Posterior vena cava (tissue), 2 donors: ENCODE measurements around the gene KCNK16. TPM values are rescaled to one million over a fixed set of nuclear protein-coding genes. Genes with fewer than 3 reads are reported as not detected.

ENCODE experiments used
- DNase-seq: peaks from one replicate; pipeline ENCODE4 v3.0.0-alpha.2; 2020; ENCODE audit warnings: low spot score
- intact Hi-C, 2 donors: fragments of 100-400 bp; cut with DNase I; formaldehyde crosslinking; loops; one replicate each; pipeline versions ENCODE4 v1.14.1 to v1.14.2; 2022 to 2023
- total RNA-seq, 2 donors: library from RNA; stranded (reverse); fragmentation: NEBNext Ultra II Directional; extraction: Animal tissue kit (Norgen Biotek cat#: 25700); gene quantifications; one replicate each; pipeline ENCODE4 v1.2.1, GENCODE V29; 2021
- donor health status: DM: yes; HTN: yes; CAD: no.
- donor health status: DM: yes; HTN: yes; CAD: no.

The KCNK16 gene
- total RNA-seq, 2 donors from 2014 or later: not detected

DNA sequence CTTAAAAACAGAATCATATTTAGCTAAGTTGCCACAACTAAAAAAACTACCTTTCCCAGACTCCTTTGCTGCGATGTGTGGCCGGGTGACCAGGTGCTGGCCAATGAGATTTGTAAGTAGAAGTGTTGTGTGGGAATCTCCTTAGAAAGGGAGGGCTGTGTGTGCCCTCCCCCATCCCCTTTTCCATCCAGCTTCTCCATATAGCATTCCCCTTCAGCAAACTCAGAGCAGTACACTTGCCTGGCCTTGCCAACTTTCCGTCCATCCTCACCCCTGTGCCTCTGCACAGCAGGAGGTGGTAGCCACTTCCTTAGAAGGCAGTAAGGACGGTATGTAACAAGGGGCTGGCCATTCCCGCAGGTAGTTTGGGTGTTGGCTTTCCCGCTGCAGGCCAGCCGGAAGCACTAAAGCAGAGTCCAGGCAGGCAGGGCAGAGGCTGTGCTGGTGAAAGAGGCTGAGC is 22.3 kb upstream of the KCNK16 start:
- DNase-seq: no peak
- intact Hi-C loops: no loop called here

DNA sequence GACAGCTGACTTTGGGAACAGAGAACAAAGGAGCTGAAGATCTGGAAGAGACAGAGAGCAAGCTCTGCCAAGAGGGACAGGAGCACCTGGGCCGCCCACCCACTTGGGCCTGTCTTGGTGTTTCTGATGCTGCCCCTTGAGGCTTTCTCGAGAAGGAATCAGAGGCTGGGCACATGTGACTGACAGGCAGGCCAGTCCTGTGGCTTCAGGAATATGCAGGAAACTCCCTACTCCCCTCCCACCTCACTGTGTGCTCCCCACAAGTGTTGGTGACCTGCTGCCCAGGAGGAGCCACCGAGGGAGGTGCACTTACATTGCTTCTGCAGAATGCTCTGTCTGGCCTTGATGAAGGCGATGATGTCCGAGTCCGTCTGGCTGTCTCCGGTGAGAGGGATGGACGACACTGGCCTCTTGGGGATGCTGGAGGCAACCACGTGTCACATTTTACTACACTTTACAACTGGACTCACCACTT is 20.9 kb upstream of the KCNK16 start:
- intact Hi-C loops: no loop called here

DNA sequence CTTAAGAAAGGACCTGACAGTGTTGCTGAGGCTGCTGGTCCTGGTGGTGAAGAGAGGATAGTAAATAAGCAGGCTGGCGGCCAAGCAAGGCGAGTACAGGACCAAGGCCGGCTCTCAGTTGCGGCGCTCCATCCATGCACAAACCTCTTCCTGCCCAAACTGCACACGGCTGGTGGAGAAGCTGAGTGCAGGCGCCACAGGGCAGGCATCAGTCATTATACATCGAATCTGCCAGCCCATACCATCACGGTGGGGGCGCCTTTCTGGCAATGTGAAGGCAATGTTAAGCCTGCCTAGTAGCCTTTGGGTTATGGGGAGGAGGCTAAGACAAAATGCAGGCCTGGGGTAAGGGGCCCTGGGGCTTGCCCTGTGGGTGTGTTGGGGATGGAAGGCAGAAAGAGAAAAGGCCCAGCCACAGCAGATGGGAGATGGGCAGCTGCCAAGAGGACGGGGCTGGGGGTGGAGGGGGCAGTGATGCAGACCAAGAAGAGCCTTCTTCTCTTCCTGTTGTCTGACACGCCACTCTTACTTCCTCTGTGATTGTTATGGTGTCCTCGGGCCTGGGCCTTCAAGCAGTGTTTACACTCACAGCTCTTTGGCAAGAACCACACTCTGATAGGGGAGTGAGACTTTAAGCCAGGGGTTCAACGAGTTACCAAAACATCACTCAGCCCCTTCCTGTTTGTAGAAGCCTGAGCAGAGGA is 20.3 kb upstream of the KCNK16 start:
- intact Hi-C loops: no loop called here
- no peak for DNase-seq

More for the DNA sequence above, 20.9 kb upstream of the KCNK16 start:
- no peak for DNase-seq

- DNase-seq: no peak
- intact Hi-C loops: no loop called here
Observed at GRCh38 chr6:39341937-39342336, 19.4 kb upstream of the KCNK16 start.

DNA sequence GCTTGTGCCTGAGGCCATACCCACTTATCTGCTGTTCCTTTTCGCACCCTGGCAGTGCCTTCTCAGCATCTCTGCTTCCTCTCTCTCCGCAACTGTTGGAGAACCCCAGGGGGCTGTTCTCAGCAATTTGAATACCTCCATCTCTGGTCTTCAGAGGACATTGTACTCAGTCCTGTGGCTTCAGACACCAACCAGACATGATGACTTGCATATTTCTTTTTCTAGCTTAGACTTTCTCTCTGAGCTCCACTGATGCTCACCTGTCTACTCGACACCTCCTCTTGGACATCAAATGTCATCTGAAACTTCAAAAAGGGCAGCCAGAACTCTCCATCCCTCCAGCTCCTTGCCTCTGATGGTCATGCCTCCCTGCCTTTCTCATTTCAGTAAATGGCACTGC is 18.9 kb upstream of the KCNK16 start:
- intact Hi-C loops: no loop called here
- no peak for DNase-seq

DNA sequence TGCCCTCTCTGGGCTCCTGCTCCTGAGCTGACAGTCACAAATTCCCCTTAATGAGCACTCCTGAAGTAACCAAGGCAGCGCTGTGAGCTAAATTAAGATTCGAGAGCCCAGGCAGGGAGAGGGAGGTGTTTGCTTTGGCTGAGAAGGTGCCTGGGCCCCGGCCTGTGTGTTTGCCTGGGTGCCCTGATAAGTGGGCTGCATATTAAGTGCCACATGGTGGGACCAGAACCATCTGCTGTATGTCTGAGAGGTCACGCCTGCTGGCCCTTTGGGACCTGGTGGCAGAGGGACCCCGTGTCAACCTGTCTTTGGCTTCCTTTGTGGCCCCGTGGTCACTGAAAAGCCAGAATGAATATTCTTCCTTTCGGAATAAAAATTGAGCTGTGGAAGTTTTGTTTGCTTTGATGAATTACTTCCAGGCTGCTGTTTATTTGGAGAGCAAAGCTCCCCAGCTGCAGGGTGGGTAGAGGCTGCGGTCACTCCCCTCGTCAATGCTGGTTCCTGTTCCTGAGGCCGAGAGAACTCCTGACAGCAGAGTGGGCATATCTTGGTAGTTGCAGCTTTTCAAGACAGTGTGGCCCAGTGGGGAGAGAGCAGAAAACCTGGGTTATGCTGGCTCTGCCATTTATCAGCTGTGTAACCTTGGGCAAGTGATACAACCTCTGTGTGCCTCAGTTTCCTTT is 17.5 kb upstream of the KCNK16 start:
- intact Hi-C loops: no loop called here
- no peak for DNase-seq

- intact Hi-C loops: no loop called here
- no peak for DNase-seq
Observed at GRCh38 chr6:39339096-39339867, 16.8 kb upstream of the KCNK16 start.

DNA sequence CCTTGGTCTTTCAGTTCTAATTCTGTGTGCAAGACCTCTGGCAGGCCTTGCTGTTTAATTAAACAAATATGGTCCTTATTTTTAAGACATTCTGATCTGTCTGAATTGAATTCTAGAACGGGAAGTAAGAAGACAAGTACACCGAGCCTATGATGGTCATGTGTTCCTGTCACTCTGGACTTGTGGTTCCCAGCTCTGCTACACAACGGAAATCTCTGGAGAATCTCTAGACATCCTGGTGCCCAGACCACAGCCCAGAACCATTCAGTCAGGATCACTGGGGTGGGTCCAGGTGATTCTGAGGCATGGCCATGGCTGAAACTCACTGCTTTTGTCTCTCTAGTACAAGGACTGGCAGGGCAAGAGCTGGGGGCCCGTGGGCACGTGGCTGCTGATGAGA is 15.9 kb upstream of the KCNK16 start:
- no peak for DNase-seq
- intact Hi-C loops: no loop called here

DNA sequence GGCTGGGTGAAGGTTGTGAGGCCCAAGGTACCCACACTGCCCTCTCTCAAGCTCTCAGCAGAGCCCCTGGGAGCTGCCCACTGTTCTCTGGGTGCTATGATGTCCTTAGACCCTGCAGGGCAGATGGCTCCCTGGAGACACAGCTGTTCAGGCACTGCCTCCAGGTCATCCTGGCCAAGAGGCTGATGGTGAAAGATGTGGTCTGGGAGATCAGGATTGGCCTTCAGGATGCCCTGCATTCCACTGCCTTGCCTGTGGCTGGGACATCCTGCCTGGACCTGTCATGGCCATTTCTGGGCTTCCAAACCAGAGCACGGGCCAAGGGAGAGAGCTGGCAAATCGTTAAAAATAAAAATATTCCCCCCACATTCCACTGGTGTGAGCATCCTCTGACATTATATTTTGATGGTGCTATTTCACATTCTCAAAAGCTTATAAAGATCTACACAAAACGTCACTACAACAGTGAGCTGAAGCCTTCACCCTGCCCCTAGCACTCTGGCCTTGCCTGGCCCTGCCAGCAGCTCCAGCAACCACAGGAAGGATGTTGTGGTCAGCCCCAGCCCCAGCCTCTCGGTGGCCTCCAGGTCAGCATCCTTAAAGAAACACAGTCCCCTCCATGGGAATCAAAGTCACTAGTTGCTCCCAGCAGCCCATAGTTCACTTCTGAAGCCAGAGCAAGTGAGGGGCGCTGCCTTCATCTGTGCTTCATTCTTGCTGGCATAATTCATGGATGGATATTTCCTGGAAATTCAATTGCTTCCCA is 13.5 kb upstream of the KCNK16 start:
- no peak for DNase-seq
- intact Hi-C loops: no loop called here

- intact Hi-C loops: no loop called here
- DNase-seq: no peak
Observed at GRCh38 chr6:39333644-39334438, 11.3 kb upstream of the KCNK16 start.

DNA sequence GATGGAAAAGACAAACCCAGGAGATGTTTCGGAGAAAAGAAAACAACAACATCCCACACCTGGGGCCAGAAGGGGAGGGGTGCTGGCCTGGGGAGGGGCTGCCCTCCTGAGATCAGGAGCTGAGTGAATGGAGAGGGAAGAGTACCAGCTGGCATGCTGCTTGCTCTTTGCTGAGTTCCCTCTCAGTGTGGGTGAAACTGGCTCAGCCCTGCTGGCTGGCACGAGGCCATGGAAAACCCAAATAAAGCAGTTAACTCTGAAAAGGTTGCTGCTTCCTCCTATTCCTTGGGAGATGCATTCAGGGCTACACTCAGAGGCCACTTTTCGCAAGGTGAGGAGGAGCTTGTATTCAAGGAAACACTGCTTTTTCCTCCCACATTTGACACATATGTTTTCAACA is 8.0 kb upstream of the KCNK16 start:
- DNase-seq: no peak
- intact Hi-C loops: no loop called here

DNA sequence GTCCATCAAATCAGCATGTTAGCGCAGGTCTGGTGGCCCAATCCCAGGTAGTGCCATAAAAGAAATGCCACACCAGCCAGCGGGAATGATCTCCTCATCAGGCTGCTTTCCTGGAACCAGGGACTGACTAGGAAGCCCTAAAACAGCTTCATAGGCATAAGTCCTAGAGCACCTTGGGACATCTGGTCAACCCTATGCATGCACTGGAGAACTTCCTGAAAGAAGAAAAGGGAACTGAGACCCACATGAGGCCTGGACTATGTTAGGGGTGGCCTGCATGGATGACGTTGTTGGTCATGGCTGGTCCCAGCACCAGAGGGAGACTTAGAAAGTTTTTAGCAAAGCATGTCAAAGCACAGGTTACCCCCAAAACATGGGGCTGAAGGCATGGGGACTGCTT is 7.6 kb upstream of the KCNK16 start:
- intact Hi-C loops: no loop called here
- no peak for DNase-seq

GRCh38 chr6:39328066-39328465 is 5.6 kb upstream of the KCNK16 start:
- DNase-seq: no peak
- intact Hi-C loops: no loop called here

GRCh38 chr6:39327507-39327906 is 5.0 kb upstream of the KCNK16 start:
- no peak for DNase-seq
- intact Hi-C loops: no loop called here

GRCh38 chr6:39321761-39322160 is 741 bp downstream of the KCNK16 start:
- DNase-seq: no peak
- intact Hi-C loops: no loop called here

GRCh38 chr6:39320363-39320984 is 2.0 kb downstream of the KCNK16 start:
- DNase-seq: no peak
- intact Hi-C loops: no loop called here

DNA sequence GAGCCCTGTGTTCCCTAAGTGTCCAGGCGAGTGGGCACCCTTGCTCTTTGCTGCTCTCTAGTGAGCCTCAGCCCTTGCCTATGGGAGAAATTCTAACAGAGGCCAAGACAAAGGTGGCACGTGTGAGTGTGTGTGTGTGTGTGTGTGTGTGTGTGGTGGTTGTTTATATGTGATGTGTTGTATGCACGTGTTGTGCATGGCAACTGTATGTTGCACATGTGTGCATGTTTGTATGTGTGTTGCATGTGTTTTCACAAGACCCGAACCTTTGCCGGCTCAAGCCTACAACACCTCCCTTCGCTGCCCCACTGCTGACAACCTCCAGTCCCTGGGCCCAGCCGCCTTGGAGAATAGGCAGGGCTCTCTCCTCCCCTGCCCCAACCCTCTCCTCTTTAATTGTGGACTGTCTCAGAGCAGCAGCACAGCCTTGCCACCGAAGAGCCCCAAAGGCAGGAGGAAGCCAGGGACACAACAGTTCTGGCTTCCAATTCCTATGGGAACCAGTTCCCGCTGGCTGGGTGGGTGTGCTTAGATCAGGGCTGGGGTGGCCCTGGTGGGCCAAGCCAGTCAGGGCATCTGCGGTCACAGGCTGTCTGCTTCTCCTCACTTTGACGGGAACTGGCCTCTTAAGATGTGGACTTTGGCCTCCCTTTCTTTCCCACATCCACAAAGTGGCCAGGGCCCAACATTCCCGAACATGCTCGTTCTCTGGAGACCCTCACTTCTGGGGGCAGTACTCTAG is 2.7 kb downstream of the KCNK16 start:
- no peak for DNase-seq
- intact Hi-C loops: no loop called here

GRCh38 chr6:39317256-39317655 is 5.2 kb downstream of the KCNK16 start:
- no peak for DNase-seq
- intact Hi-C loops: no loop called here
